Astrocyte (in vitro differentiated cells and primary cell): Measurements from ENCODE around the gene NEMP2. TPM values are rescaled to one million over a fixed set of nuclear protein-coding genes. Genes with fewer than 3 reads are reported as not detected.

ENCODE experiments used
- DNase-seq: peaks from one replicate; pipeline ENCODE4 v3.0.0-alpha.2; 2010; ENCODE audit warnings: low read depth
- FAIRE-seq: peaks from 2 replicates; lab custom pipeline; 2011; peaks lifted over from hg19 to GRCh38; lab: Jason Lieb, UNC
- H2AFZ ChIP-seq: 2 replicates; pipeline ENCODE4 v1.6.0; 2012; ENCODE audit warnings: low read depth, low read length, inconsistent platforms
- H3K27ac ChIP-seq: 2 replicates; pipeline ENCODE4 v1.5.1; 2011; ENCODE audit warnings: low read depth, low read length, inconsistent platforms
- H3K27me3 ChIP-seq: 2 replicates; pipeline ENCODE4 v1.6.0; 2011; ENCODE audit warnings: low read length, inconsistent platforms; ENCODE audit not compliant: insufficient read depth
- H3K36me3 ChIP-seq: 2 replicates; pipeline ENCODE4 v1.5.1; 2011; ENCODE audit warnings: low read length, inconsistent platforms; ENCODE audit not compliant: insufficient read depth
- H3K4me1 ChIP-seq: 2 replicates; pipeline ENCODE4 v1.5.1; 2011; ENCODE audit warnings: low read length, inconsistent platforms; ENCODE audit not compliant: insufficient read depth
- H3K4me2 ChIP-seq: 2 replicates; pipeline ENCODE4 v1.6.0; 2012; ENCODE audit warnings: low read length, inconsistent platforms
- H3K4me3 ChIP-seq: 2 replicates; pipeline ENCODE4 v1.5.1; 2011; ENCODE audit warnings: low read depth, mild to moderate bottlenecking, low read length, inconsistent platforms; ENCODE audit not compliant: insufficient read depth
- H3K79me2 ChIP-seq: 2 replicates; pipeline ENCODE4 v1.6.0; 2012; ENCODE audit warnings: mild to moderate bottlenecking, low read length, inconsistent platforms; ENCODE audit not compliant: insufficient read depth
- H3K9ac ChIP-seq: 2 replicates; pipeline ENCODE4 v1.6.0; 2012; ENCODE audit warnings: mild to moderate bottlenecking, low read length, inconsistent platforms
- H3K9me3 ChIP-seq: 2 replicates; pipeline ENCODE4 v1.5.1; 2012; ENCODE audit warnings: low read depth, mild to moderate bottlenecking, low read length, inconsistent platforms; ENCODE audit not compliant: insufficient read depth
- H4K20me1 ChIP-seq: 2 replicates; pipeline ENCODE4 v1.6.0; 2012; ENCODE audit warnings: low read length, inconsistent platforms; ENCODE audit not compliant: insufficient read depth
- H3K27ac Mint-ChIP-seq: one replicate; pipeline ENCODE4 v1.8.0; 2021; ENCODE audit warnings: mild to moderate bottlenecking, mixed read lengths; ENCODE audit not compliant: unreplicated experiment
- H3K27me3 Mint-ChIP-seq: one replicate; pipeline ENCODE4 v1.8.0; 2021; ENCODE audit warnings: low read depth, mixed read lengths; ENCODE audit not compliant: unreplicated experiment
- H3K36me3 Mint-ChIP-seq: one replicate; pipeline ENCODE4 v1.8.0; 2021; ENCODE audit warnings: low read depth, mixed read lengths; ENCODE audit not compliant: unreplicated experiment
- H3K4me1 Mint-ChIP-seq: one replicate; pipeline ENCODE4 v1.8.0; 2021; ENCODE audit warnings: low read depth, mixed read lengths; ENCODE audit not compliant: unreplicated experiment
- H3K4me3 Mint-ChIP-seq: one replicate; pipeline ENCODE4 v1.8.0; 2021; ENCODE audit warnings: mild to moderate bottlenecking, moderate library complexity, mixed read lengths; ENCODE audit not compliant: unreplicated experiment
- H3K9me3 Mint-ChIP-seq: one replicate; pipeline ENCODE4 v1.8.0; 2021; ENCODE audit warnings: mild to moderate bottlenecking, mixed read lengths; ENCODE audit not compliant: unreplicated experiment
- CTCF ChIP-seq: IDR thresholded peaks from 2 replicates; pipeline ENCODE4 v1.5.1; 2011; ENCODE audit warnings: low read depth, mild to moderate bottlenecking, inconsistent platforms, low read length, moderate library complexity; ENCODE audit not compliant: insufficient read depth
- EZH2 ChIP-seq: IDR thresholded peaks from 2 replicates; pipeline ENCODE4 v1.6.1; 2012; ENCODE audit warnings: mild to moderate bottlenecking, low read length, inconsistent platforms; ENCODE audit not compliant: insufficient read depth
- total RNA-seq: library from RNA; stranded (reverse); gene quantifications from 2 replicates; pipeline ENCODE4 v1.2.1, GENCODE V29; 2021

NEMP2 gene
- total RNA-seq, 1 donor from 2014 or later = 2.7 TPM

DNA sequence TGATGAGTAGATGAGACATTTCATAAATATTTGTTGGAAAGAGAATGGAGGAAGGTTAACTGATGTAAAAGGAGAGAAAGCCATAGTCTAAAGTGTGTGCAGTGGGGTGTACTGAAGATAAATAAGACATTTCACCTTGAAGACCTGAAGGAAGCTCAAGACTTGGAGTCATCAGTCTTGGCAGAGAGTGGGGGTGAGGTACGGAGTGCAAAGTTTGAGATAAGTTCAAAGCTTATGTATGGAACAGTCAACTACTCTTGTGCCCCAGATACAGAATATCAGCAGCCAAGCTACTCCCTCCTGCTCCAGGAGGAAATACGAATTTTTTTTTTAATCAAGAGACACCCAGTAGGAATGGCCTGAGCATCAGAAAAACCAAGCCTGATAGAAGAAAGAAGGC, 30.3 kb upstream of the NEMP2 start:
- Mint-ChIP-seq H3K9me3 (peaks cover 15% of the 10 kb centered on the region), H3K4me3 (no peak overlapping the region), H3K4me1 (peaks cover 4% of the 10 kb centered on the region), H3K27ac (no peak overlapping the region), H3K36me3 (no peaks in the 10 kb centered on the region), H3K27me3 (no peaks in the 10 kb centered on the region)
- Histone ChIP-seq H2AFZ (no peak overlapping the region), H3K27ac (no peak overlapping the region), H3K4me1 (no peaks in the 10 kb centered on the region), H3K4me3 (no peak overlapping the region), H3K36me3 (no peaks in the 10 kb centered on the region), H3K9ac (no peak overlapping the region), H3K79me2 (no peaks in the 10 kb centered on the region), H4K20me1 (no peaks in the 10 kb centered on the region), H3K4me2 (no peak overlapping the region), H3K9me3 (peaks cover 3% of the 10 kb centered on the region), H3K27me3 (no peaks in the 10 kb centered on the region)
- no peak for FAIRE-seq
- DNase-seq = no peak
- TF ChIP-seq CTCF (no peak), EZH2 (no peak)

DNA sequence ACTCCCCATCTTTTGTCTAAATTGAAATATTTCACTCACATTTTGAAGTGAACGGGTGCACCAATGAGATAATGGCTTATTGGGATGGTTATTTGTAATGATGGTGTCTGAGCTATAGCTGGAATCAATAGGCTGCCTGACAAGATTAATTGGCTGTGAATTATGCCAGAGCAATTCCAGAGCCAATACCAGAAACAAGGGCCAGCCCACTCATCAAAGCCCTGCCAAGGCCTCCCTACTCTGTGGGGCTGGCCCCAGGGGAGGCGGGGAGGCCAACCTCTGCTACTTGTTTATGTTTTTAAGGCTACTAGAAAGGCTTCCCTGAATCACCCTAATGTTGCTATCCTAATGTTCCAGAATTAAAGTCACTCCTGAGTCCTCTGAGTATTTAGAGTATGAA, 29.1 kb upstream of the NEMP2 start:
- Mint-ChIP-seq H3K27ac (no peak overlapping the region), H3K4me1 (peaks cover 4% of the 10 kb centered on the region), H3K27me3 (peaks cover 7% of the 10 kb centered on the region), H3K36me3 (no peaks in the 10 kb centered on the region), H3K4me3 (no peak overlapping the region), H3K9me3 (peaks cover 15% of the 10 kb centered on the region)
- no peaks in the 10 kb centered on the region for H4K20me1 ChIP-seq
- no peak overlapping the region for H3K27ac ChIP-seq
- FAIRE-seq (no peak), DNase-seq (no peak)
- H3K4me1 ChIP-seq = no peaks in the 10 kb centered on the region
- H3K36me3 ChIP-seq = no peaks in the 10 kb centered on the region
- no peaks in the 10 kb centered on the region for H3K79me2 ChIP-seq
- H3K27me3 ChIP-seq = no peaks in the 10 kb centered on the region
- TF ChIP-seq EZH2 (no peak), CTCF (no peak)
- H2AFZ ChIP-seq = no peak overlapping the region
- H3K4me2 ChIP-seq = no peak overlapping the region
- peaks cover 3% of the 10 kb centered on the region for H3K9me3 ChIP-seq
- no peak overlapping the region for H3K4me3 ChIP-seq
- H3K9ac ChIP-seq = no peak overlapping the region

DNA sequence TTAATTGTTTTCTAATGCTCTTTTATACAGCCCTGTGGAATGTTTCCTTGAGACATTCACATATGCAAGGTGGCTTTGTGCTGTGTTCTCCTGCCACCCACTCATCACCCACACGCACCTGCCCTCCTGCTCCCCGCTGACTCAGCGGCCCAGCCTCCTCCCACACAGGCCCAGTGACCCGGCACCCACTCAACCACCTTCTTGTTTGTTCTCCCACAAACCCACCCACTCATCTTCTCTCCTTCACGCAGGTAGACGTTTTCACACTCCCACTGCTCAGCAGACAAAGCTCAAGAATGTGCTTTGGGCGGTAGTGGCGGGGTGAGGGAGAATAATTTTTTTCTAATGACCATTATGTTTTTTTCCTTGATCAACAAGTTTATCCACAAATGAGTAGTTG, 28.6 kb upstream of the NEMP2 start:
- H3K4me3 Mint-ChIP-seq = no peak overlapping the region
- H3K9me3 Mint-ChIP-seq = peaks cover 15% of the 10 kb centered on the region
- H3K27ac ChIP-seq = no peak overlapping the region
- H3K4me3 ChIP-seq = no peak overlapping the region
- no peaks in the 10 kb centered on the region for H3K4me1 ChIP-seq
- peaks cover 3% of the 10 kb centered on the region for H3K9me3 ChIP-seq
- H2AFZ ChIP-seq = no peak overlapping the region
- no peak overlapping the region for H3K4me2 ChIP-seq
- H3K27ac Mint-ChIP-seq = no peak overlapping the region
- H3K27me3 Mint-ChIP-seq = peaks cover 7% of the 10 kb centered on the region
- no peaks in the 10 kb centered on the region for H3K27me3 ChIP-seq
- no peaks in the 10 kb centered on the region for H3K36me3 Mint-ChIP-seq
- H3K4me1 Mint-ChIP-seq = peaks cover 4% of the 10 kb centered on the region
- no peaks in the 10 kb centered on the region for H3K79me2 ChIP-seq
- no peak overlapping the region for H3K9ac ChIP-seq
- no peaks in the 10 kb centered on the region for H4K20me1 ChIP-seq
- no peaks in the 10 kb centered on the region for H3K36me3 ChIP-seq
- TF ChIP-seq EZH2 (no peak), CTCF (no peak)
- DNase-seq (no peak), FAIRE-seq (no peak)
